WTC11 (cell line): ENCODE measurements around the gene ADAMTS2. TPM values are rescaled to one million over a fixed set of nuclear protein-coding genes. Genes with fewer than 3 reads are reported as not detected.

Experiments used
- ATAC-seq: fragments of 200-7000 bp; cut with Tn5 transposase; 2 replicates; pipeline ENCODE4 v1.10.0; 2021; ENCODE audit warnings: mild to moderate bottlenecking, moderate library complexity
- CTCF ChIA-PET: fragments of 300-600 bp; sonication (Branson Sonifier 250); formaldehyde crosslinking; loops from one replicate; lab custom pipeline; 2021; ENCODE audit warnings: antibody characterized with exemption; lab: Charles Lee
- POLR2A ChIA-PET: fragments of 350-600 bp; sonication (Branson Sonifier 250); formaldehyde crosslinking; loops from one replicate; lab custom pipeline; 2021; ENCODE audit warnings: antibody characterized with exemption; lab: Charles Lee
- DNase-seq: peaks from one replicate; pipeline ENCODE4 v3.0.0; 2021; ENCODE audit warnings: low spot score
- H3K27ac Mint-ChIP-seq: 2 replicates; pipeline ENCODE4 v1.8.0; 2021; ENCODE audit warnings: mixed read lengths
- H3K27me3 Mint-ChIP-seq: 2 replicates; pipeline ENCODE4 v1.8.0; 2021; ENCODE audit warnings: low read depth, mild to moderate bottlenecking, moderate library complexity, mixed read lengths
- H3K36me3 Mint-ChIP-seq: 2 replicates; pipeline ENCODE4 v1.8.0; 2021; ENCODE audit warnings: mixed read lengths
- H3K4me1 Mint-ChIP-seq: 2 replicates; pipeline ENCODE4 v1.8.0; 2022; ENCODE audit warnings: mixed read lengths
- H3K4me3 Mint-ChIP-seq: 2 replicates; pipeline ENCODE4 v1.8.0; 2021; ENCODE audit warnings: mild to moderate bottlenecking, moderate library complexity, mixed read lengths
- H3K9me3 Mint-ChIP-seq: 2 replicates; pipeline ENCODE4 v1.8.0; 2021; ENCODE audit warnings: mixed read lengths
- ERG ChIP-seq: fragments of 250-450 bp; sonication (Bioruptor Pico); IDR thresholded peaks from 2 replicates; pipeline ENCODE4 v1.8.0; 2021; ENCODE audit warnings: mild to moderate bottlenecking
- ETV6 ChIP-seq: sonication (generic); formaldehyde crosslinking; IDR thresholded peaks from 2 replicates; pipeline ENCODE4 v1.8.1; 2022; ENCODE audit warnings: mild to moderate bottlenecking, missing genetic modification reagents
- IRF2 ChIP-seq: sonication (generic); formaldehyde crosslinking; IDR thresholded peaks from 2 replicates; pipeline ENCODE4 v1.8.0; 2022; ENCODE audit warnings: low read depth, missing genetic modification reagents, borderline replicate concordance
- NR3C1 ChIP-seq: sonication (generic); formaldehyde crosslinking; conservative IDR thresholded peaks from 2 replicates; pipeline ENCODE4 v1.8.1; 2023; ENCODE audit warnings: low read depth, mild to moderate bottlenecking, missing genetic modification reagents
- RELA ChIP-seq: sonication (generic); formaldehyde crosslinking; IDR thresholded peaks from 2 replicates; pipeline ENCODE4 v1.8.1; 2022; ENCODE audit warnings: missing genetic modification reagents, mild to moderate bottlenecking, borderline replicate concordance
- SMAD3 ChIP-seq: sonication (generic); formaldehyde crosslinking; IDR thresholded peaks from 2 replicates; pipeline ENCODE4 v1.8.0; 2022; ENCODE audit warnings: missing genetic modification reagents, mild to moderate bottlenecking, borderline replicate concordance
- SMAD4 ChIP-seq: sonication (generic); formaldehyde crosslinking; IDR thresholded peaks from 2 replicates; pipeline ENCODE4 v1.8.0; 2022; ENCODE audit warnings: mild to moderate bottlenecking, missing genetic modification reagents
- SOX15 ChIP-seq: fragments of 250-450 bp; sonication (Bioruptor Pico); IDR thresholded peaks from 2 replicates; pipeline ENCODE4 v1.9.0; 2021; ENCODE audit warnings: mild to moderate bottlenecking
- SP1 ChIP-seq: sonication (generic); formaldehyde crosslinking; conservative IDR thresholded peaks from 2 replicates; pipeline ENCODE4 v1.8.1; 2022; ENCODE audit warnings: missing genetic modification reagents
- STAT6 ChIP-seq: sonication (generic); formaldehyde crosslinking; conservative IDR thresholded peaks from 2 replicates; pipeline ENCODE4 v1.8.1; 2023; ENCODE audit warnings: mild to moderate bottlenecking, low read depth, missing genetic modification reagents, moderate library complexity
- ZBTB43 ChIP-seq: sonication (generic); formaldehyde crosslinking; IDR thresholded peaks from 2 replicates; pipeline ENCODE4 v1.8.1; 2023; ENCODE audit warnings: mild to moderate bottlenecking, missing genetic modification reagents
- ZNF317 ChIP-seq: sonication (generic); formaldehyde crosslinking; IDR thresholded peaks from 2 replicates; pipeline ENCODE4 v1.8.1; 2023; ENCODE audit warnings: low read depth, mild to moderate bottlenecking, moderate library complexity, missing genetic modification reagents, borderline replicate concordance
- ZNF423 ChIP-seq: fragments of 250-450 bp; sonication (Bioruptor Pico); IDR thresholded peaks from 2 replicates; pipeline ENCODE4 v2.1.2; 2022; ENCODE audit warnings: mild to moderate bottlenecking, moderate library complexity
- total RNA-seq: library from RNA; stranded (reverse); gene quantifications from 3 replicates; pipeline ENCODE4 v1.2.3, GENCODE V29; 2021

The ADAMTS2 gene
- total RNA-seq, 1 experiment from 2014 or later: 11.2 TPM

GRCh38 chr5:179182601-179183000 is 162.7 kb downstream of the ADAMTS2 start:
- ChIA-PET CTCF (interaction anchor here (1.1 kb wide), 1 partner anchor 79 kb away, joined by 5 read pairs; no protein-coding TSS in a partner anchor), POLR2A (no interaction called here)
- H3K36me3 Mint-ChIP-seq: peaks cover 3% of the 10 kb centered on the region; the same call in 1 of the 2 replicates
- TF ChIP-seq RELA (CRISPR knock-in tag) (no peak), NR3C1 (CRISPR knock-in tag) (no peak), ERG (CRISPR knock-in tag) (no peak)
- ATAC-seq: no peak
- no peak for DNase-seq
- no peak overlapping the region for H3K27ac Mint-ChIP-seq
- H3K27me3 Mint-ChIP-seq: no peaks in the 10 kb centered on the region
- H3K4me1 Mint-ChIP-seq: peaks cover 40% of the 10 kb centered on the region
- H3K9me3 Mint-ChIP-seq: peaks cover 5% of the 10 kb centered on the region
- H3K4me3 Mint-ChIP-seq: no peak overlapping the region

- ChIA-PET CTCF (interaction anchor here (1.2 kb wide), 1 partner anchor 79 kb away, joined by 5 read pairs; no protein-coding TSS in a partner anchor), POLR2A (no interaction called here)
- H3K27me3 Mint-ChIP-seq: no peaks in the 10 kb centered on the region
- ATAC-seq: no peak
- peaks cover 5% of the 10 kb centered on the region for H3K9me3 Mint-ChIP-seq
- H3K4me1 Mint-ChIP-seq: peaks cover 33% of the 10 kb centered on the region
- H3K27ac Mint-ChIP-seq: peak overlapping the region; percentile 29; the same call in 1 of the 2 replicates
- H3K4me3 Mint-ChIP-seq: no peak overlapping the region
- peak; percentile 6 for DNase-seq
- TF ChIP-seq ZBTB43 (CRISPR knock-in tag) (no peak), SOX15 (no peak), IRF2 (no peak), SMAD3 (no peak), ETV6 (no peak), ZNF423 (CRISPR knock-in tag) (no peak), ERG (CRISPR knock-in tag) (no peak), SMAD4 (CRISPR knock-in tag) (no peak), SP1 (CRISPR knock-in tag) (no peak)
- H3K36me3 Mint-ChIP-seq: peaks cover 3% of the 10 kb centered on the region; the same call in 1 of the 2 replicates
These were observed 163.3 kb downstream of the ADAMTS2 start for GRCh38 chr5:179181988-179182387.

- POLR2A ChIA-PET: no interaction called here
- Mint-ChIP-seq H3K4me3 (no peak overlapping the region), H3K4me1 (peaks cover 26% of the 10 kb centered on the region), H3K9me3 (peaks cover 5% of the 10 kb centered on the region), H3K27ac (no peak overlapping the region), H3K36me3 (peaks cover 3% of the 10 kb centered on the region; the same call in 1 of the 2 replicates), H3K27me3 (no peaks in the 10 kb centered on the region)
- no peak for ATAC-seq
- no peak for TF ChIP-seq STAT6 (CRISPR knock-in tag)
- no peak for TF ChIP-seq ZNF317 (CRISPR knock-in tag)
- TF ChIP-seq SMAD4 (CRISPR knock-in tag): no peak
- CTCF ChIA-PET: interaction anchor here (1.2 kb wide), 1 partner anchor 80 kb away, joined by 5 read pairs; no protein-coding TSS in a partner anchor
- no peak for DNase-seq
These were observed 164.2 kb downstream of the ADAMTS2 start for GRCh38 chr5:179180921-179181645.
